IMR-90 (cell line): Measurements from ENCODE around the gene MKX. TPM values are rescaled to one million over a fixed set of nuclear protein-coding genes. Genes with fewer than 3 reads are reported as not detected.

ENCODE experiments used
- ATAC-seq: fragments of 200-7000 bp; cut with Tn5 transposase; 2 replicates; pipeline ENCODE4 v1.9.1; 2020; ENCODE audit warnings: low read depth, mild to moderate bottlenecking, moderate library complexity
- BruUV-seq: library from RNA; stranded (reverse); fragments of 400-500 nt; replicated peaks from 2 replicates; lab custom pipeline; 2021; lab: Mats Ljungman, UMichigan
- CTCF ChIA-PET: fragments of 300-600 bp; formaldehyde crosslinking; extraction: SDS; loops from one replicate; lab custom pipeline; 2021; ENCODE audit warnings: antibody characterized with exemption; lab: Yijun Ruan, JAX
- POLR2A ChIA-PET: fragments of 300-600 bp; sonication (Branson Sonifier 250); formaldehyde crosslinking; loops from one replicate; lab custom pipeline; 2022; ENCODE audit warnings: antibody characterized with exemption; ENCODE audit not compliant: unreplicated experiment; lab: Charles Lee
- DNase-seq: peaks from one replicate; pipeline ENCODE4 v3.0.0; 2013
- H2AFZ ChIP-seq: replicated peaks from 2 replicates; pipeline ENCODE3; 2013; ENCODE audit warnings: low read length, mild to moderate bottlenecking; ENCODE audit not compliant: poor library complexity
- H2AK5ac ChIP-seq: 2 replicates; pipeline ENCODE4 v1.6.1; 2013; ENCODE audit warnings: low read depth, low read length, inconsistent platforms
- H2AK9ac ChIP-seq: replicated peaks from 2 replicates; pipeline ENCODE3; 2013; ENCODE audit warnings: mild to moderate bottlenecking, low read depth, low read length, moderate library complexity; ENCODE audit not compliant: poor library complexity
- H2BK120ac ChIP-seq: 2 replicates; pipeline ENCODE4 v1.6.1; 2013; ENCODE audit warnings: low read depth, low read length, inconsistent platforms
- H2BK15ac ChIP-seq: 3 replicates; pipeline ENCODE4 v1.6.1; 2013; ENCODE audit warnings: low read depth, low read length, inconsistent platforms
- H2BK20ac ChIP-seq: 2 replicates; pipeline ENCODE4 v1.6.1; 2013; ENCODE audit warnings: low read depth, mild to moderate bottlenecking, inconsistent platforms, low read length, moderate library complexity
- H2BK5ac ChIP-seq: 2 replicates; pipeline ENCODE4 v1.6.1; 2013; ENCODE audit warnings: mild to moderate bottlenecking, low read depth, low read length, inconsistent platforms; ENCODE audit not compliant: poor library complexity, severe bottlenecking
- H3K14ac ChIP-seq: replicated peaks from 2 replicates; pipeline ENCODE4 v1.6.1; 2013; ENCODE audit warnings: low read depth, low read length, inconsistent platforms
- H3K18ac ChIP-seq: 2 replicates; pipeline ENCODE4 v1.6.1; 2013; ENCODE audit warnings: low read depth, low read length, control low read depth
- H3K23ac ChIP-seq: 2 replicates; pipeline ENCODE4 v1.6.1; 2013; ENCODE audit warnings: low read depth, low read length, inconsistent platforms
- H3K27ac ChIP-seq: 2 replicates; pipeline ENCODE4 v1.5.1; 2013; ENCODE audit warnings: mild to moderate bottlenecking, control low read depth, low read length; ENCODE audit not compliant: insufficient read depth
- H3K27me3 ChIP-seq: 2 replicates; pipeline ENCODE4 v1.6.1; 2013; ENCODE audit warnings: low read length; ENCODE audit not compliant: control insufficient read depth, insufficient read depth
- H3K36me3 ChIP-seq: 2 replicates; pipeline ENCODE4 v1.6.1; 2013; ENCODE audit warnings: low read length, mixed read lengths; ENCODE audit not compliant: control insufficient read depth, insufficient read depth
- H3K4ac ChIP-seq: 2 replicates; pipeline ENCODE4 v1.6.1; 2013; ENCODE audit warnings: low read depth, low read length, inconsistent platforms
- H3K4me1 ChIP-seq: 2 replicates; pipeline ENCODE4 v1.6.1; 2013; ENCODE audit warnings: low read length, mixed read lengths; ENCODE audit not compliant: control insufficient read depth, insufficient read depth
- H3K4me2 ChIP-seq: 2 replicates; pipeline ENCODE4 v1.6.1; 2013; ENCODE audit warnings: low read depth, mild to moderate bottlenecking, control low read depth, low read length, moderate library complexity
- H3K4me3 ChIP-seq: 2 replicates; pipeline ENCODE4 v1.5.1; 2013; ENCODE audit warnings: low read depth, mild to moderate bottlenecking, control low read depth, low read length, moderate library complexity; ENCODE audit not compliant: insufficient read depth
- H3K56ac ChIP-seq: 2 replicates; pipeline ENCODE4 v1.6.1; 2013; ENCODE audit warnings: low read length, inconsistent platforms; ENCODE audit not compliant: insufficient read depth; ENCODE audit errors: extremely low read depth
- H3K79me1 ChIP-seq, 2 experiments: 2 replicates each; pipeline ENCODE4 v1.6.1; 2013; ENCODE audit warnings: low read length in 2 of 2, inconsistent platforms in 1 of 2, low read depth in 1 of 2
- H3K9ac ChIP-seq: 2 replicates; pipeline ENCODE4 v1.6.1; 2013; ENCODE audit warnings: low read depth, low read length, control low read depth
- H3K9me1 ChIP-seq: 2 replicates; pipeline ENCODE4 v1.6.1; 2013; ENCODE audit warnings: low read length, inconsistent platforms; ENCODE audit not compliant: insufficient read depth
- H3K9me3 ChIP-seq: 2 replicates; pipeline ENCODE4 v1.6.1; 2013; ENCODE audit warnings: low read length; ENCODE audit not compliant: control insufficient read depth, insufficient read depth
- H4K20me1 ChIP-seq: 2 replicates; pipeline ENCODE4 v1.6.1; 2013; ENCODE audit warnings: low read length, inconsistent platforms; ENCODE audit not compliant: insufficient read depth
- H4K5ac ChIP-seq: 2 replicates; pipeline ENCODE4 v1.6.1; 2013; ENCODE audit warnings: mild to moderate bottlenecking, low read depth, low read length, control low read depth
- H4K8ac ChIP-seq, 2 experiments: 2 replicates each; pipeline ENCODE4 v1.6.1; 2013; ENCODE audit warnings: low read depth in 2 of 2, low read length in 2 of 2, control low read depth in 1 of 2, inconsistent platforms in 1 of 2
- H4K91ac ChIP-seq: 2 replicates; pipeline ENCODE4 v1.6.1; 2013; ENCODE audit warnings: low read depth, low read length, inconsistent platforms; ENCODE audit not compliant: insufficient read depth
- BHLHE40 ChIP-seq: fragments of 150-350 bp; IDR thresholded peaks from 2 replicates; pipeline ENCODE4 v1.6.1; 2016; ENCODE audit warnings: mild to moderate bottlenecking, low read depth, low read length
- CEBPB ChIP-seq: IDR thresholded peaks from 2 replicates; pipeline ENCODE4 v1.6.1; 2012; ENCODE audit warnings: low read depth, low read length, improper control_type of control experiment
- CHD1 ChIP-seq: IDR thresholded peaks from 2 replicates; pipeline ENCODE4 v1.6.1; 2012; ENCODE audit warnings: low read depth, low read length, improper control_type of control experiment
- FOS ChIP-seq: fragments of 150-350 bp; IDR thresholded peaks from 2 replicates; pipeline ENCODE4 v1.6.1; 2016; ENCODE audit warnings: low read depth, low read length
- MAZ ChIP-seq: IDR thresholded peaks from 2 replicates; pipeline ENCODE4 v1.6.1; 2012; ENCODE audit warnings: low read depth, mild to moderate bottlenecking, low read length, improper control_type of control experiment, moderate library complexity, borderline replicate concordance
- MXI1 ChIP-seq: IDR thresholded peaks from 2 replicates; pipeline ENCODE4 v1.6.1; 2012; ENCODE audit warnings: low read depth, mild to moderate bottlenecking, low read length, moderate library complexity, borderline replicate concordance
- RAD21 ChIP-seq: IDR thresholded peaks from 2 replicates; pipeline ENCODE4 v1.6.1; 2012; ENCODE audit warnings: low read length, improper control_type of control experiment
- RFX5 ChIP-seq: IDR thresholded peaks from 2 replicates; pipeline ENCODE4 v1.8.0; 2012; ENCODE audit warnings: low read depth, mild to moderate bottlenecking, low read length, moderate library complexity
- whole genome bisulfite sequencing, 2 experiments: methylation state at CpG; one replicate each; pipeline versions ENCODE4 v1.1.5 to v1.1.7; 2013; ENCODE audit warnings: missing lambda C conversion rate in 2 of 2; ENCODE audit not compliant: insufficient read length in 1 of 2; ENCODE audit errors: extremely low coverage in 2 of 2; 5-methylcytosine and 5-hydroxymethylcytosine counted together
- dilution Hi-C: fragments of 300-500 bp; cut with HindIII; formaldehyde crosslinking; loops from one replicate; pipeline ENCODE4 v1.14.3; 2018; ENCODE audit warnings: low sequenced_read_pairs; ENCODE audit not compliant: unreplicated experiment
- in situ Hi-C: fragments of 300-500 bp; cut with MboI; formaldehyde crosslinking; loops from 3 replicates; pipeline ENCODE4 v1.14.3; 2019; ENCODE audit warnings: low sequenced_read_pairs, inconsistent platforms, mixed read lengths
- intact Hi-C: fragments of 100-400 bp; cut with micrococcal nuclease; formaldehyde crosslinking; loops from 2 replicates; pipeline ENCODE4 v1.10.0; 2022
- polyA plus RNA-seq, 3 experiments: library from polyadenylated mRNA; depleted of rRNA; stranded (reverse); fragments of >200 nt; gene quantifications; 2 replicates each; pipeline ENCODE4 v1.2.3, GENCODE V29; 2012; ENCODE audit warnings: low replicate concordance in 1 of 3
- total RNA-seq: library from RNA; depleted of rRNA; stranded (reverse); fragments of >200 nt; gene quantifications from 2 replicates; pipeline ENCODE4 v1.2.3, GENCODE V29; 2012

The MKX gene
- total and polyA plus RNA-seq, 2 of the 4 experiments (the other 2 are of a cell fraction), result 0.10 to 0.36 TPM

- no peaks in the 10 kb centered on the region for H3K9me1 ChIP-seq
- no peak overlapping the region for H2BK5ac ChIP-seq
- H4K8ac ChIP-seq, result no peak overlapping the region
- no peak overlapping the region for H3K4me2 ChIP-seq
- 96% methylated on average over 5 of the region's 11 CpGs; no CpG with 5 or more reads in 1 of the 2 experiments for WGBS, 2 experiments
- no peak overlapping the region for H3K18ac ChIP-seq
- peak overlapping the region; percentile 14; the same call in 1 of the 3 replicates for H2BK15ac ChIP-seq
- no peak for DNase-seq
- H3K27me3 ChIP-seq, result peaks cover 2% of the 10 kb centered on the region; the same call in 1 of the 2 replicates
- BruUV-seq, result no TSS peak
- in situ Hi-C loops (no loop called here), dilution Hi-C loops (no loop called here), intact Hi-C loops (no loop called here)
- H2AK5ac ChIP-seq, result no peak overlapping the region
- H3K9ac ChIP-seq, result no peak overlapping the region
- H2BK120ac ChIP-seq, result no peak overlapping the region; the same call in 1 of the 2 replicates
- H3K4ac ChIP-seq, result peak overlapping the region; percentile 16; the same call in 1 of the 2 replicates
- no peak overlapping the region for H2AFZ ChIP-seq
- H4K20me1 ChIP-seq, result no peaks in the 10 kb centered on the region
- no peak overlapping the region for H2BK20ac ChIP-seq
- ATAC-seq, result no peak
- H3K4me1 ChIP-seq, result peaks cover 2% of the 10 kb centered on the region; the same call in 1 of the 2 replicates
- H3K79me1 ChIP-seq, result no peaks in the 10 kb centered on the region
- H3K36me3 ChIP-seq, result no peaks in the 10 kb centered on the region
- no peak overlapping the region for H4K5ac ChIP-seq
- CTCF ChIA-PET, result no interaction called here
- no peak overlapping the region for H3K27ac ChIP-seq
- H2AK9ac ChIP-seq, result no peak overlapping the region
- no peaks in the 10 kb centered on the region for H3K9me3 ChIP-seq
- H3K56ac ChIP-seq, result no peak overlapping the region
- H4K91ac ChIP-seq, result no peak overlapping the region; the same call in 1 of the 2 replicates
- no peak overlapping the region for H3K14ac ChIP-seq
- H3K23ac ChIP-seq, result no peak overlapping the region
- TF ChIP-seq RAD21 (no peak), FOS (no peak), CEBPB (no peak), RFX5 (no peak), MXI1 (no peak), MAZ (no peak), CHD1 (no peak), BHLHE40 (no peak)
- POLR2A ChIA-PET, result no interaction called here
- H3K4me3 ChIP-seq, result no peak overlapping the region
Measured at GRCh38 chr10:27660268-27660667, 85.4 kb downstream of the MKX start.
